ENCODE data around the gene SPTAN1.
"Not testable (repeated sequence)": the region's sequence is repeated elsewhere in the genome, so short reads cannot be mapped to it uniquely, and the experiment has no call there.

Gene SPTAN1

DNA sequence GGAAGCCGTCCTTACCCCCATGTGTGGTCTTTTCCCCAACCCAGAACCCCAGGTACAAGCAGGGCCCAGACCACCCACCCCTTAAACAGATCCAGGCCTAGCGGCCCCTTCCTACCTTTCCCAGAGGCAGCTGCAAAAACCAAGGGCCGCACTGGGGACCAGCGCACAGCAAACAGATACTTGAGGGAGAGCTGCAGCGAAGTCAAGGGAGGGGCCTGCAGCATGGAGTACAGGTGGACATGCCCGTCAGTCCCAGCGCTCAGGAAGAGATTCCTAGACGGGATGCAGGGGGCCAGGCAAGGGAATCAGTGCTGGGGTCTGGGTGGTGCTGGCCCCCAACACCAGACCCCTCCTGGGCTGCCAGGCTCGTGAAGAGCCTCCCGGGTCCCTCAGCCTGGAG is 81.7 kb downstream of the SPTAN1 start:
- no peak for DNase-seq

DNA sequence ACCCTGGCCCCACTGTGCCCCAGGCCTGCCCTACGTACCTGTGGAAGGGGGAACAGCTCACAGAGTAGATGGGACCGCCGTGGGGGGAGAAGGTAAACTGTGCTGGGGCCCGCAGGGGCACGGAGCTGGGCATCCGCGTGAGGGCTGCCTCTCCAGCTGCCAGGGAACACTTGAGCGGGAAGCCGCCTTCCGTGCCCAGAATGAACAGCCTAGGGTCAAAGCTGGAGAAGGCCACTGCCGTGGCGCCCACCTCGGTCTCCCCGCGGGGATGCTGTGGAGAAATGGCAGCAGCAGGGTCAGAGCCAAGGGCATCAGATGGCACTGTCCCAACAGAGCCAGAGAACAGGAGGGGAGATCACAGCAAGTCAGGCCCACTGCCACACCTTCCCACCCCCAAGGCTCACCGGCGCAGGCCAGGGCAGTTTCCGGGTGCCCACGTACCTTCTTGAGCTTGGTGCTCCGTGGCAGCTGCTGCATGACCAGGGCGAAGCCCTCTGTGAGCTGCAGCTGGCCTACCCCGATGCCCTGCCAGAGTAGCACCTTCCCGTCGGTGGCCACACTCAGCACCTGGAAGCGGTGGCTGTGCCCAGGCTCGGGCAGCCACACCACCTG is 82.4 kb downstream of the SPTAN1 start:
- DNase-seq = no peak

DNA sequence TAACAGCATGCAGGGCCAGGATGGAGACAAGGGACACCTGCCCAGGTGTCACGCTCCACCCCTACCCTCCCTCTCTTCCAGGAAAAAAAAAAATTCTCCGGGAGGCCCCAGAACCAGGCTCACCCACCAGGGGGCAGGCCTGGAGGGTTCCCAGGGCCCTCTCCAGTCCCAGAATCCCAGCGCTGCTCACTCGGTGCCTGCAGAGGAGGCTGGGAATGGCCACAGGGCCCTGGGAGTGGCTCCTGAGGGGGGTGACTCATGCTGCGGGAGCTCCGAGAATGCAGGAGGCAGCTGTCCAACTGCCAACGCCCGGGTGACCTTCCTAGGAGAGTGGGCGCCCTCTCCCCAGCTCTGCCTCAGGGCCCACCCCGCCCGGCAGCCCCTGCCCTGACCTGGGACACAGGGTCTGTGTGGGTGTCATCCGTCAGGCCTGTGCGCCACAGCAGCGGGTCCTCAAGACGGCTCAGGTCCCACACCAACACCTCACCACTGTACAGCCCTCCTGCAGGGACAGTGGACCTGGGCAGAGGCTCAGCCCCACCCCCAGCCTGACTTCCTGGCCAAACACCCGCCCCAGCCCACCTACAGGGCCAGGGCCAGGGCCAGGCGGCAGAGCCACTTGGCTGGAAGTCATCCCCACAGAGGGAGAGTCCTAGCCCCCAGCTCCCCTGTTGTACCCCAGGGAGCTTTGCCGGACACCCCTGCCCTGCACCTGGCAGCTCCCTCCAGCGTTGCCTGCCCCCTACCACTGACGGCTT is 83.1 kb downstream of the SPTAN1 start:
- peak; percentile 55 for DNase-seq

DNA sequence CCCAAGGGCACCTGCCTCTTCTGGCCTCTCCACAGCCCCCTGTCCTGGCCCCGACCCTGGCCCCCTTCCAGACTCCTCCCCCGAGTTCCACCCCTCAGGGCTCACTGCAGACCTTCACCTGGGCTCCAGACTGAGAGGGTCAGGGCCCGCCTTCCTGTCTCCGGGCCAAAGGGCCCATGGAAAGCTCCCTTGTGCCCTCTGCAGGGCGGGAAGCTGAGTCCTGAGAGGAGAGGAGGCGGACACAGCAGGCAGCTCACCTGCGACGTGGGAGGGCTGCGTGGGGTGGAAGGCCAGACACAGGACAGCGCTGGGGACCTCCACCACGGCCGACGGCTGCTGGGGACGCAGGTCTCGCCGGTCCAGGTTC is 83.6 kb downstream of the SPTAN1 start:
- no peak for DNase-seq

DNA sequence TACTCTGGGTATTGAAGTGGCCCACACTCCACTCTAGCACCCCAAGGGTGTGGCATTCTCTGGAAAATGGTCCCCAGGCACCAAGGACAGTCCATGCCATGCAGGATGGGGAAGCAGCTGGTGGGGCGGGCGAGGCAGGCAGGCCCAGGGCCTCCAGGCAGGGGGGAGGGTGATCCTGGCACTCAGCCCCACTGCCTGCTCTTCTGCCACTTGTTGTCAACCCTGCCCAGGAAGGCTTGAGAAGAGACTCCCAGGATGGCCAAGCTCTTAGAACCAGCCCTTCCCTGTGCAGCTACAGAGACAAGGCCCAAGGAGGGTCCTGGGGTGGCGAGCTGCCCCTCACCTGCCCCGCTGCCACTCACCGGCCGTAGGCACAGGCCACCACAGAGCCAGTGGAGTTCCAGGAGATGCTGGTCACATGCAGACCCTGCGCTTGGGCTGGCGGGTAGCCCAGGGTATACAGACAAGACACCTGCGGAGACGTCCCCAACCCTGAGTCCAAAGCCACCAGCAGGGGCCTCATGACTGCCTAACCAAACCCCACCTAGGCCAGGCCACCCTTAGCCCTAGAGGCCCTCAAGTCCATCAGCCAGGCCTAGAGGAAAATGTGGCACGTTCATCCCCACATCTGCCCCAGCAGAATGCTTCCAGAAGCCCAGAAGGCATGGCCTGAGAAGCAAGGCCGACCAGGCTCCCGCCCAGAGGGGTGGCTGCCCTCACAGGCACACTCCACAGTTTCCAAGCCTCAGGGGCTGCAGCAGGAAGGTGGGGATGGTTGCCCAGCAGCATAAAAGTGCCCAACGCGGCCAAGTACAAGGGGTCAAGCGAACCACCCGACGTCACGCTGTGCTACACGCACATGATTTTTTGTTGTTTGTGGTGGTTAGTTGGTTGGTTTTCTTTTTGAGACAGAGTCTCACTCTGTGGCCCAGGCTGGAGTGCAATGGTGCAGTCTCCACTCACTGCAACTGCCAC is 84.5 kb downstream of the SPTAN1 start:
- no peak for DNase-seq

DNA sequence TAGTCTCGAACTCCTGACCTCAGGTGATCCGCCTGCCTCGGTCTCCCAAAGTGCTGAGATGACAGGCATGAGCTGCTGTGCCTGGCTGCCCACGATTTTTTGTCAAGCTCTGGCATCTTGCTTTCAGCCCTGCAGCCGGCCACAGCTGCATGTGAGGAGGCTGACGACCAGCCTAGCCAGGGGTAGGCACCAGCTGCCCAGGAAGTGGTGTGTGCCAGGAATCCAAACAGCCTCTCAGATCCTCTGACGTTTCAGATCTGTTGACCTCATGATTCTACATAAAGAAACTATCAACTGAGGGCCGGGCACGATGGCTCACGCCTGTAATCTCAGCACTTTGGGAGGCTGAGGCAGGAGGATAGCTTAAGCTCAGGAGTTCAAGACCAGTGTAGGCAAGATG is 85.3 kb downstream of the SPTAN1 start:
- DNase-seq = peak; percentile 13

DNA sequence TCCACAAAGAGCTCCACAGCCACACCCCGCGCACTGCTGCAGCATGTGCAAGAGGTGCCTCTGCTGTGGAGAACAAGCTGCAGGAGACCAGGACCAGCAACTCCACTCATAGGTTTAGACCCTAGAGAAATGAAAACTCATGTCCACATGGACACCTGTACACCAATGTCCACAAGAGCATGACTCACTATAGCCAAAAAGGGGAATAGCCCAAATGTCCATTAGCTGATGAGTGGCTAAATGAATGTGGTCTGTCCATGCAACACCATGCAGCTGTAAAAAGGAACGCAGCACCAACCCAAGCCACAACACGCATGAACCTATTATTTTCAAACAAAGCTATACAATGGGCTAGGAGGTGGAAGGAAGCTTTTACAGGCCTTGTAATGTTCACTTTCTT is 86.2 kb downstream of the SPTAN1 start:
- no peak for DNase-seq

DNA sequence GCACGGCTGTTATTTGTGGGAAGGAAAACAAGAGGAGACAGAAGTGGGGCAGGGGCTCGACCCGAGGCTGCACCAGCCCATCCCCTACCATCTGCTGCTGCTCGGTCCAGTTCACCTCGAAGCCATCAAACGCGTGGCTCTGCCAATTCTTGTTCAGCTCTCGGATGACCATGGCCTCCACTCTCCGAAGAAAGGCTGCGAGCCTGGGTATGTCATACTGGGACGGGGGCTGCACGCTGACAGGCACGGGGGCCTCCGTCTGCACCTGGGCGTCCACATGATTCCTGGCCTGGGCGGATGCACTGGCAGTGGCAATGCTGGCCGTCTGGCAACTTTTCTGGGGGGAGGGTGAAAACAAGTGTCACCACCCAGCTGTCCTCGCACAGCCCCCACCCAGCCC is 88.2 kb downstream of the SPTAN1 start:
- DNase-seq = no peak

DNA sequence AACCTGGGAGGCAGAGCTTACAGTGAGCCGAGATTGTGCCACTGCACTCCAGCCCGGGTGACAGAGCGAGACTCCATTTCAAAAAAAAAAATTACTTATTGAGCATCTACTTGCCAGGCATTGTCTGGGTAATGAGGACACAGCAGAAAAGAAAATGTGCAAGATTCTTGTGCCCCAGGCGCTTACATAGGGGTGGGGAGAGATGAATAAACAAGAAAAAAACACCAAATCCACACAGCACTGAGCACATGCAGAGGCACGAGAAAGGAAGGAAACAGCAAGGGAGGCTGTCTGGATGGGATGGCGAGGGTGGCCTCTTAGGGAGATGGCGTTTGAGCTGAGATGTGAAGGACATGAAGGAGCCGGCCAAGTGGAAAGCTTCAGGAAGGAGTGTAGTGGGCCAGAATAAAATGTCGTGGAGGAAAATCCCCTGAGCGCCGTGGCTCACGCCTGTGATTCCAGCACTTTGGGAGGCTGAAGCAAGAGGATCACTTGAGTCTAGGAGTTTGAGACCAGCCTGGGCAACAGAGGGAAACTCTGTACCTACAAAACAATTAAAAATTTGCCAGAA is 90.4 kb downstream of the SPTAN1 start:
- DNase-seq = no peak

DNA sequence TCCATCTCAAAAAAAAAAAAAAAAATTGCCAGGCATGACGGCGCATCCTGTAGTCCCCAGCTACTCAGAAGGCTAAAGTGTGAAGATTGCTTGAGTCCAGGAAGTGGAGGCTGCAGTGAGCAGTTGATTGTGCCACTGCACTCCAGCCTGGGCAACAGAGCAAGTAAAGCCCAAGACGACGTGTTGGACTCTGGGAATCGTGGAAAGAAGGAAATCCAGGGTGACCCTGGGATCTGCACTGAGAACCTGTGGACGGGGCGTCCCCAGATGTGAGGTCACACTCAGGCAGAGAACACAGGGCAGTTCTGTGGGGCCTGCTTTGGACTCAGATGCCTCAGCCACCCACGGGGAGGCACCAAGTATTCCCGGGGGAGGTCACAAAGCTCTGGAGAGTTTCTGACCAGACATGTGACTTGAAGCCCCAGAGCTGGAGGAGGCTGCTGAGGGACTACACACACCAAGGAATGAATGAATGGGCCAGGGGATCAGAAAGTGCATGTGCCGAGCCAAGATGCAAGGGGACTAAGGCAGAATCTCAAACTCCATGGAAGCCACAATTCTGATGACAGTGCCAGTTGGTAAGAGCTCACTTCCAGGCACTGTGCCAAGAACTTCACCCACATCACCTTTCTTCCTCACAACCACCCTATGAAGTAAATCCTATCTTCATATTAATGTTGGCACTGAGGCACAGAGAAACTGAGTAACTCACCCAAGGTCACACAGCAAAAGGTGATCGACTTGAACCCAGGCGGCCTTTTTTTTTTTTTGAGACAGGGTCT is 91.3 kb downstream of the SPTAN1 start:
- no peak for DNase-seq

DNA sequence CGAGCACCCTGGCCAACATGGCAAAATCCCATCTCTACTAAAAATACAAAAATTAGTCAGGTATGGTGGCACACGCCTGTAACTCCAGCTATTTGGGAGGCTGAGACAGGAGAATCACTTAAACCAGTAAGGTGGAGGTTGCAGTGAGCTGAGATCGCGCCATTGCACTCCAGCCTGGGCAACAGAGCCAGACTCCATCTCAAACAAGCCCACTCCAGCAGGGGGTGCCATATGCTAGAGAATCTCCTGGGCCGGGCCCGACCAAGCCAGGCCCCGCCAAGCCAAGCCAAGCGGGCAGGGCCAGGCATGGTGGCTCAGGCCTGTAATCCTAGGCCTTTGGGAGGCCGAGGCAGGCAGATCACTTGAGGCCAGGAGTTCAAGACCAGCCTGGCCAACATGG is 95.8 kb downstream of the SPTAN1 start:
- not testable (repeated sequence) for DNase-seq

DNA sequence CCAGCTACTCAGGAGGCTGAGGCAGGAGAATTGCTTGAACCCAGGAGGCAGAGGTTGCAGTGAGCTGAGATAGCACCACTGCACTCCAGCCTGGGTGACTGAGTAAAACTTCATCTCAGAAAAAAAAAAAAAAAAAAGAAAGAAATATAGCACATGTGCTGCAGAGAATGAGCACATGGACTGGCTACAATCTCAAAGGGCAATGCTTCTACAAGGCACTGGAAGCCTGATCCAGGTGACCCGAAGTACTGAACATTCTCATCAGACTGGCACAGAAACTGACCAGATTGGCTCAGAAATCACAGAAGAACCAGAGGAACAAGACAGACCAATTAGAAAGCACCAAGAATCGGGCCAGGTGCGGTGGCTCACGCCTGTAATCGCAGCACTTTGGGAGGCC is 99.4 kb downstream of the SPTAN1 start:
- no peak for DNase-seq

DNA sequence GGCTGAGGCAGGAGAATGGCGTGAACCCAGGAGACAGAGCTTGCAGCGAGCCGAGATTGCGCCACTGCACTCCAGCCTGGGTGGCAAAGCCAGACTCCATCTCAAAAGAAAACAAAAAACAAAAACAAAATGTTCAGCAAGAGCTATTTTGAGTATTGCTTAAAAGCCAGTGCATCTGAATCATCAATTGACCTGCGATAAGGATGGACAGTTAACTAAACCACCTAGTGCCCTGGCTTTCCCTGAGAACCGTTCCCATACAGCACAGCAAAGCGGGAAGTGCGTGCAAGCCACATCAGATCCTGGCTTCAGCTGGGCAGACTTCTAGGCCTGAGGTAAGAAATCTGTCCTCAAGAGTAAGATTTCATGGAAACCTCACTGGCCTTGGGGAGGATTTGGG is 101.5 kb downstream of the SPTAN1 start:
- no peak for DNase-seq

DNA sequence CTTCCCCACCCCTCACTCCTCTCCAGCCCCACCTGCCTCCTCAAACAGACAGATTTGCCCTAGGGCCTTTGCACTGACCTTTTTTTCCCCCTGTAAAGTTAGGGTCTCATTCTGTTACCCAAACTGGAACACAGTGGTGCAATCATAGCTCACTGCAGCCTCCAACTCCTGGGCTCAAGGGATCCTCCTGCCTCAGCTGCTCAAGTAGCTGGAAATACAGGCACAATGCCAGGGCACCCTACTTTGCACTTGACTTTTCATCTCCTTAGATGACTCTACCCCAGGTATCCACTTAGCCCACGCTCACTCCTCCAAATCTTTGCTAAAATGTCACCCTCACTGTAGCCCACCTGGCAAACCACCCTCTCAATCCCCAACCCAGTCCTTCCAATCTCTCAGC is 102.1 kb downstream of the SPTAN1 start:
- no peak for DNase-seq

DNA sequence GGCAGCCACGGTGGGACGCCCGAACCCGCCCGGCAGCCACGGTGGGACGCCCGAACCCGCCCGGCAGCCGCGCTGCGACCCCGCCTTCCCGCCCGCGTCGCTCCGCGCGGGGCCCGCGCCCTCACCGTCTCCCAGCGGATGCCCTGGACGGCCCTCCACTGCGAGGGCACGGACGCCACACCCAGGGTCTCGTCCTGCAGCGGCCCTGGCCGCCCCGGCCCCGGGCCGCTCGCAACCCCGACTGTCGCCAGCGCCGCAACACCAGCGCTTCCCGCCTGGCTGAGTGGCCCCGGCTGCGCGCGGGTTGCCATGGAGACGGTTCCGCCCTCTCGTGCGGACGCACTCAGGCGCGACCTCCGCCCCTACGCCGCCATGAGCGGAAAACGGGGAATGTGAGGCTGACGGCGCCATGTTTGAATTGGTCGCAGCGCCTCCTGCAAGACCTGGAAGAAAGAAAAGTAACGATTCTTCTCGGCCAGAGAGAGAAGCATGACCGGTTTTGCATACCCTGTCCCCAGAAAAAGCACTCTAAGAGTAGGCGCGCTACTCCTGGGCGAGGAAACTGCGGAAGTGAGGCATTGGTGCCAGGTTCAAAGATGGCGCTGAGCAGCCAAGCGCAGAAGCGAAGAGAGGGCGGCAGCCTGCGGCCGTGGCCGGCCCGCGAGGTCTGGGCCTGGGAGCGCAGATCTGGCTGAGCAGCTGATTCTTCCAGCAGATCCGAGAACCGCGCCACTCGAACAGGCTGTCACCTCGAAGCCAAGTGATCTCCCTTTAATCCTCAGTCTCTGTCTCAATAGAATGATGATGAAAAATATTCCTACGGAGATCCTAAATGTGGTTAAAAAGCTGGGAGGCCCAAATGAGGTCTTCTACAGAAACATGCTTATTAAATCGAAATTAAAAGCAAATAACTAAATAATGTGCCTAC is 104.3 kb downstream of the SPTAN1 start, which contains the start of gene DYNC2I2:
TSS of gene DYNC2I2 (minus strand) at position 432 of the 928 bp plus-strand sequence. CDS start at position 311, 121 bp downstream.
- DNase-seq = peak; percentile 97

DNA sequence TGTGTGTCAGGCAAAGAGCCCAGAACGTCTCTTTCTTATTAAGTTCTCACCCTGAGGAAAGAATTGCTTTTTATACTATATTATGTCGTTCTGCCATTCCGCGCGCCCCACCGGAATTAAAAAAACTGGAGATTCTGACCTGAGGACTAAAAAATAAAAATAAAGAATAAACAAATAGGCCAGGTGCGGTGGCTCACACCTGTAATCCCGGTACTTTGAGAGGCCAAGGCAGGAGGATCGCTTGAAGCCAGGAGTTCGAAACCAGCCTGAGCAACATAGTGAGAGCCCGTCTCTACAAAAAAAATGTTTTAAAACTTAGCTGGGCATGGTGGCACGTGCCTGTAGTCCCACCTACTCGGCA is 104.9 kb downstream of the SPTAN1 start:
- DNase-seq = no peak

DNA sequence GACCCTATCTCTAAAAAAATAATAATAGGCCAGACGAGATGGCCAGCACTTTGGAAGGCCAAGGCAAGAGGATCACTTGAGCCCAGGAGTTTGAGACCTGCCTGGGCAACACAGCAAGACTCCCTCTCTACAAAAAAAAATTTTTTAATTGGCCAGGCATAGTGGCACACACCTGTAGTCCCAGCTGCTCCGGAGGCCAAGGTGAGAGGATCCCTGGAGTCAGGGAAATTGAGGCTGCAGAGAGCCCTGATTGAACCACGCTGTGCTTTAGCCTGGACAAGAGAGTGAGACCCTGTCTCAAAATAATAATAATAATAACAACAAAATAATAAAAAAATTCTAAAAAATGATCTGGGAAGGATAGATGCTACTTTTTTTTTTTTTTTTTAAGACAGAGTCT is 105.4 kb downstream of the SPTAN1 start:
- DNase-seq = no peak

DNA sequence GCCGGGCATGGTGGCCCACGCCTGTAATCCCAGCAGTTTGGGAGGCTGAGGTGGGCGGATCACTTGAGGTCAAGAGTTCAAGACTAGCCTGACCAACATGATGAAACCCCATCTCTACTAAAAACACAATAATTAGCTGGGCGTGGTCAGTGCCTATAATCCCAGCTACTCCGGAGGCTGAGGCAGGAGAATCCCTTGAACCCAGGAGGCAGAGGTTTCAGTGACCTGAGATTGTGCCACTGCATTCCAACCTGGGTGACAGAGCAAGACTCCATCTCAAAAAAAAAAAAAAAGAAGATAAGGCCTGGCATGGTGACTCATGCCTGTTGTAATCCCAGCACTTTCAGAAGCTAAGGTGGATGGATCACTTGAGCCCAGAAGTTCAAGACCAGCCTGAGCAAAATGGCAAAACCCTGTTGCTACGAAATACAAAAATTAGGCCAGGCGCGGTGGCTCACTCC is 114.1 kb downstream of the SPTAN1 start:
- DNase-seq = not testable (repeated sequence)

DNA sequence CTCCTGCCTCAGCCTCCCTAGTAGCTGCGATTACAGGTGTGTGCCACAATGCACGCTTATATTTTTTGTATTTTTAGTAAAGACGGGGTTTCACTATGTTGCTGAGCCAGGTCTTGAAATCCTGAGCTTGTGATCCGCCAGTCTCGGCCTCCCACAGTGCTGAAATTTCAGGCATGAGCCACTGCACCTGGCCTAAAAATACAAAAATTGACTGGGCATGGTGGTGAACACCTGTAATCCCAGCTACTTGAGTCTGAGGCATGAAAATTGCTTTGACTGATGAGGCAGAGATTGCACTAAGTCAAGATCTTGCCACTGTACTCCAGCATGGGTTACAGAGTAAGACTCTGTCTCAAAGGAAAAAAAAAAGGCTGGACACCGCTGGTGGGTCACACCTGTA is 117.4 kb downstream of the SPTAN1 start:
- DNase-seq = no peak

DNA sequence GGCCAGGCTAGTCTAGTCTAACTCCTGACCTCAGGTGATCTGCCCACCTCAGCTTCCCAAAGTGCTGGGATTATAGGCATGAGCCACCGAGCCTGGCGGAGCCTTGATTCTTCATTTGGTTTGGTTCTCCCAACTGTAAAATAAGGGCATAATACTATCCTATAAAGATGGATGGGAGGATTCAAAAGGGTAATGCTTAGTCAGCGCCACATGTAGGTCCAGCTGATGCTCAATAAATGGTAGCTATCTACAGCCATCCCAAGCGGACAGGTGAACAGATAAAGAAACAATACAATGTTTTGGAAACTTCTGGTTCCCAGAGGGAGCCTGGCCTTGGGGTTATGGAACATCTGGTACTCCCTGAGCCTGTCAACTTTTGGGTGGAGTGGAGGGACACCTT is 123.0 kb downstream of the SPTAN1 start:
- no peak for DNase-seq

DNA sequence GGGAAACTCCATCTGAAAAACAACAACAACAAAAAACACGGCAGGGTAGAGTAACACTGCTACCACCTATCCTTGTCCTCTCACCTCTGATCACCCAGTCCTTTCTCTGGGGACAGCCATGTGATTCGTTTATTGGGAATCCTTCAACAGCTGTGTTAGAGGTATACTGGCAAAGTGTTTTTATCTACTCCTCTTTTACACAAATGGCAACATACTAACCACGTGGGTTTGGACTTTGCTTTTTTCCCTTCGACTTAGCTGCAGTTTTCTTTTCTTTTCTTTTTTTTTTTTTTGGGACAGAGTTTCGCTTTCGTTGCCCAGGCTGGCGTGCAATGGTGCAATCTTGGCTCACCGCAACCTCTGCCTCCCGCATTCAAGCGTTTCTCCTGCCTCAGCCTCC is 125.4 kb downstream of the SPTAN1 start:
- no peak for DNase-seq
